ENCODE results near the gene COG6.

- TF ChIP-seq CTCF (IDR thresholded peaks at IDR 0.05), result no peak
- TF ChIP-seq POLR2A (IDR thresholded peaks at IDR 0.05), result no peak
Measured at GRCh38 chr13:39734952-39735351, 79.5 kb downstream of the COG6 start.

Data from testis (tissue), 2 donors.